NCI-H1436 treated with DMSO at 0.1 percent for 48 hours (cell line): ENCODE results near the gene CLDN10.

Experiments used
- DNase-seq: peaks from one replicate; lab custom pipeline; 2025; lab: John Stamatoyannopoulos, UW

CLDN10 gene

GRCh38 chr13:95601216-95601615 is 48.7 kb downstream of the CLDN10 start:
- no peak for DNase-seq

DNA sequence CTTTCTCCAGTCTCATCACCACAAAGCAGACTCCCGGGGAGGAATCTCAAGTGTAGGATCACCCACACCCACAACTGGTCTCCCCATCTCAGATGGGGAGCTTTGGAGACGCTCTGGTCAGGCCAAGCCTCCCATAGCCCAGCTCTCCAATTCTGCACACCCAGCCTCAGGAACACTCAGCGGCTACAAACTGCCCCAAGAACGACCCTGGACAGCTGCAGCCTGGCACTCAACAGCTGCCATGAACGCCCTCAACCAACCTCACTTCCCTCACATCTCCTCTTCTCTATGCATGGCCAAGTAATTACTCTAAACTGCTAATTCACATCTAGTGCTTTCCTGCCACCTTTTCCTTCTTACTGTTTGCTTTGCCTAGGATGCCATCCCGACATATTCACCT is 49.4 kb downstream of the CLDN10 start:
- no peak for DNase-seq

DNA sequence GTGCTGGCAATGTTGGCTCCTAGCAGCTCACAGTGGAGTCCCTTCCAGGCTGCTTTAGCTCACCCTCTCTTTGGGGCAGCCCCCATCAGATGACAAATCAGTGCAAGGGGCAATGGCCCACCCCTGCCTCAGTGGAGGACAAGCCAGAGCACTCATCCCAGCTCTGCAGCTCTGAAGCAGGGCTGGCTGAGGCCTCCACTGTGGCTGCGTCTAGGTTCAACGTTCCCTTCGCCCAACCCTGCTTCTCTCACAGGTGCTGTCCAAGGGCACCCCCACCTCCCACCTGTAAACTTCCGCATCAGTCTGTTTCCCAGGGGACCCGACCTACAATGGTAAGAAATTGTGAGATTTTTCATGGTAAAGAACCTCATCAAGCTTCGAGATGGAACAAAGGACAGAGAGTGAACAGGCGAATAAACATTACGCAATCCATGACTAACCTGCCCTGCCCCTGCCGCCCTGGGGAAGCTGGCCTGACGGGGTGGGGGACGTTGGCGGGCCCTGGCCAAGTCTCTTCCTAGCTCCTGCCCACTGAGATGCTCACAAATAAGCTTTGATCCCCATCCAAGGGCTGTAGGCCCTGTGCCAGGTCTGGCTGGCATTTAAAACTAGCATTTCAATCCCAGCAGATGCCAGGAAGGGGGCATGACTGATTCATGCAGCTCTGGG is 51.5 kb downstream of the CLDN10 start:
- no peak for DNase-seq

DNA sequence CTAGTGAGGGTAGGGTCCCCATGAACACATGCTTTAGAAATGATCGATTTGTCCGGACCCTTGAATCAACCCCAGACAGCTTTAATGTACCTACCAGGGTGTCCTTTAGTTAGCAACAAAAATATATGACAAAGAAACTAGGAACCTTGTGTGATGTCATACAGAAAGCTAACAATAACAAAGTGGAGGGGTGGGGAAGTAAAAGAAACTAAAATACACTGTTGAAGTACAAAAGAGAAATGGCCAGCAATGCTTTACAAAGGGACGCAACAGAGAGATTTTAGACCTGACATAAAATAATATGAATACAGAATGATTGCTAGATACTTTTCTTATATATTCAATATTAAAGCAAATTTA is 52.0 kb downstream of the CLDN10 start:
- DNase-seq = no peak

- no peak for DNase-seq
Measured at GRCh38 chr13:95605448-95606125, 53.1 kb downstream of the CLDN10 start.

GRCh38 chr13:95607366-95607765 is 54.8 kb downstream of the CLDN10 start:
- DNase-seq = no peak

DNA sequence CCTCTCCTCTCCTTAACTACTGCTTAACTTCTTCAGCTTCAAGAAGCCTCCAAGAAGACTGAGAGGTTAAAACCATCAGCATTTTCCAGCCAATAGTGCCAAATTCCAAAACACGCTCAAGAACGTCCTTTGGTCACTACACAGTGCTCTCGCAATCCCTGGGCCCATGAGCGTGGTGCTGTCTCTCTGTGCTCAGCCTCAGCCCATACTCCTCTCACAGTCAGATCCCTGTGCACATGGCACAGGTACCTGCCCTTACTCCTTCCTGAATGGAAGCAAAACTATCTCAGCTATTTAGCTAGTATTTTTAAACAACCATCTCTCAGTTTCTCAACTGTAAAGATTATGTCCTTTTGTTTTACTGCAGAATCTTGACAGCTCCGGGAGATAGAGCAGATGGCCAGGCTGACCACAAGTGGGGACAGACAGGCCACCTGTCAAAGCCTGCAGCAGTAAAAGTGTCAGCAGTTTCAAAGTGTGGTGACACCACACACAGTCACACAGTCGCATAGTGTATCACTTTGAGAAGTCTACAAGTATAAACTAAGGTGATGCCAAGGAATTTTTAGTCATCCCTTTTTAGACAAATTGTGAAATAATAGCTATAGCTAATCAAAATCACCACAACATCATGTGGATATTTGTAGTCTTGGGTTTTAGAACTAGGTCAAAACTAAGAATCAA is 56.3 kb downstream of the CLDN10 start:
- DNase-seq = no peak

- no peak for DNase-seq
Measured at GRCh38 chr13:95614641-95615245, 62.2 kb downstream of the CLDN10 start.

GRCh38 chr13:95615539-95615938 is 63.0 kb downstream of the CLDN10 start:
- DNase-seq = no peak

GRCh38 chr13:95620030-95620824 is 67.7 kb downstream of the CLDN10 start:
- DNase-seq = no peak

GRCh38 chr13:95620825-95621498 is 68.4 kb downstream of the CLDN10 start:
- no peak for DNase-seq

GRCh38 chr13:95623141-95623540 is 70.6 kb downstream of the CLDN10 start:
- no peak for DNase-seq

DNA sequence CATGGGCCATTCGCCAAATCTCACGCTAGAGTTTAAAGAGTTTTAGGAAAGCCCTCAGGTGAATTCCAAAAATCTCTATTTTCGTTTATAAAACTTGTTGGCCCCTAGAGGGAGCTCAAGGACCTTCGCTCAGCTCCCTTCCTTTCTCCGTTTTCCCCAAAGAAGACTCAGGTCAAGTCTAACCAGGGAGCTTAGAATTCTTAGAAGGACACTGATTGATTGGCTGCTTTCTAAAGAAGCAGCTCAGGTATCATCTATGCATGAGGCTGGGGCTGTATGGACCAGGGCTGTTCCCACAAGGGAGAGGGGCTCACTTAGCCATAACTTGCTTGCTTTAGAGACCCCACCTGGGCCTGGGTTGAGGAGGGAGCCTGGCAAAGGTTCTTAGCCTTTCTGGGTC is 71.5 kb downstream of the CLDN10 start:
- DNase-seq = no peak

DNA sequence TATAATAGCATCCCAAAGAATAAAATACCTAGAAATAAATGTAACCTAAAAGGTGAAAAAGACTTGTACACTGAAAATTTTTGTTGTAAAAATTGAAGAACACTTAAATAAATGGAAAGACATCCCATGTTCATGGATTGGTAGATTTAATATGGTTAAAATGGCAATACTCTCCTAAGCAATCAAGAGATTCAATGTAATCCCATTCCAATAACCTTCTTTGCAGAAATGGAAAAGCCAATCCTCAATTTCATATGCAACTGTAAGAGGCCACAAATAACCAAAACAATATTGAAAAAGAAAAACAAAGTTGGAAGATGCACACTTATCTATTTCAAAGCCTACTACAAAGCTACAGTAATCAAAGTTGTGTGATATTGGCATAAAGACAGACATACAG is 74.2 kb downstream of the CLDN10 start:
- DNase-seq = no peak

DNA sequence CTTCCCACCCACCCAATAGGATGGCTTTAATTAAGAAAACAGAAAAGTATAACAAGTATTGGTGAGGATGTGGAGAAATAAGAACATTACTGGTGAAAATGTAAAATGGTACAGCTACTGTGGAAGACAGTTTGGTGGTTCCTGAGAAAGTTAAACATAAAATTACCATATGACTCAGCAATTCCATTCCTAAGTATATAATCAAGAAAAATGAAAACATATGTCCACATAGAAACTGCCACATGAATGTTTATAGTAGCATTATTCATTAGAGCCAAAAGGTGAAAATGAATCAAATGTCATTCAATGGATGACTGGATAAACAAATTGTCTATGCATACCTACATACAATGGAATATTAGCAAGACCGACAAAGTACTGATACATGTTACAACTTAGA is 75.1 kb downstream of the CLDN10 start:
- no peak for DNase-seq

DNA sequence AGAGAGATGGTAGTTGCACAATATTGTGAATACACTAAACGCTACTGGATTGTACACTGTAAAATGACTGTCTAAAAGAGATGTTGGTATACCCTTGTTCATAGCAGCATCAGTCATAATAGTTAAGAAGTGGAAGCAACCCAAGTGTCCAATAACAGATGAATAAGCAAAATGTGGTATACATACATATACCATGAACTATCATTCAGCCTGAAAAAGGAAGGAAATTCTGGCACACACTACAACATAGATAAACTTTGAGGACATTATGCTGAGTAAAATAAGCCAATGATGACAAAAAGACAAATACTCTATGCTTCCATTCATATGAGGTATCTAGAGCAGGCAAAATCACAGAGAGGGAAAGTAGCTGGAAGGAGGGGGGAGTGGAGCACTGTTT is 76.0 kb downstream of the CLDN10 start:
- DNase-seq = no peak

- DNase-seq = no peak
Measured at GRCh38 chr13:95629071-95629470, 76.6 kb downstream of the CLDN10 start.
